Mesothelial cell of epicardium (in vitro differentiated cells): ENCODE measurements around the gene FXYD7. TPM values are rescaled to one million over a fixed set of nuclear protein-coding genes. Genes with fewer than 3 reads are reported as not detected.

Source experiments
- DNase-seq, 2 experiments: peaks; one replicate each; pipeline ENCODE4 v3.0.0; 2021; ENCODE audit warnings: low spot score in 2 of 2; ENCODE audit not compliant: unreplicated experiment in 2 of 2
- H3K27ac Mint-ChIP-seq: 2 replicates; pipeline ENCODE4 v1.8.0; 2021; ENCODE audit warnings: mixed read lengths
- H3K27me3 Mint-ChIP-seq: 2 replicates; pipeline ENCODE4 v1.8.0; 2021; ENCODE audit warnings: low read depth, mixed read lengths
- H3K36me3 Mint-ChIP-seq: 2 replicates; pipeline ENCODE4 v1.8.0; 2021; ENCODE audit warnings: mixed read lengths
- H3K4me1 Mint-ChIP-seq: 2 replicates; pipeline ENCODE4 v1.8.0; 2021; ENCODE audit warnings: mixed read lengths
- H3K4me3 Mint-ChIP-seq: 2 replicates; pipeline ENCODE4 v1.8.0; 2021; ENCODE audit warnings: mild to moderate bottlenecking, moderate library complexity, mixed read lengths
- H3K9me3 Mint-ChIP-seq: 2 replicates; pipeline ENCODE4 v1.8.0; 2021; ENCODE audit warnings: mixed read lengths
- total RNA-seq: library from RNA; stranded (reverse); gene quantifications from 3 replicates; pipeline ENCODE4 v1.2.1, GENCODE V29; 2021
- TF ChIP-seq, protein P1 (sequence below): fragments of 200-600 bp; sonication (generic); IDR thresholded peaks from one replicate; pipeline ENCODE4 v1.5.0; 2021; ENCODE audit warnings: antibody characterized with exemption; ENCODE audit not compliant: unreplicated experiment

The FXYD7 gene
- 0.41 to 1.3 TPM (median 0.69 TPM) in 3 replicates for total RNA-seq

- TF ChIP-seq, protein P1, sequence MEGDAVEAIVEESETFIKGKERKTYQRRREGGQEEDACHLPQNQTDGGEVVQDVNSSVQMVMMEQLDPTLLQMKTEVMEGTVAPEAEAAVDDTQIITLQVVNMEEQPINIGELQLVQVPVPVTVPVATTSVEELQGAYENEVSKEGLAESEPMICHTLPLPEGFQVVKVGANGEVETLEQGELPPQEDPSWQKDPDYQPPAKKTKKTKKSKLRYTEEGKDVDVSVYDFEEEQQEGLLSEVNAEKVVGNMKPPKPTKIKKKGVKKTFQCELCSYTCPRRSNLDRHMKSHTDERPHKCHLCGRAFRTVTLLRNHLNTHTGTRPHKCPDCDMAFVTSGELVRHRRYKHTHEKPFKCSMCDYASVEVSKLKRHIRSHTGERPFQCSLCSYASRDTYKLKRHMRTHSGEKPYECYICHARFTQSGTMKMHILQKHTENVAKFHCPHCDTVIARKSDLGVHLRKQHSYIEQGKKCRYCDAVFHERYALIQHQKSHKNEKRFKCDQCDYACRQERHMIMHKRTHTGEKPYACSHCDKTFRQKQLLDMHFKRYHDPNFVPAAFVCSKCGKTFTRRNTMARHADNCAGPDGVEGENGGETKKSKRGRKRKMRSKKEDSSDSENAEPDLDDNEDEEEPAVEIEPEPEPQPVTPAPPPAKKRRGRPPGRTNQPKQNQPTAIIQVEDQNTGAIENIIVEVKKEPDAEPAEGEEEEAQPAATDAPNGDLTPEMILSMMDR: peak; percentile 59
- Mint-ChIP-seq H3K27me3 (peaks cover 55% of the 10 kb centered on the region), H3K4me3 (peak within 1 kb of the TSS; percentile 44), H3K27ac (no peak within 1 kb of the TSS), H3K4me1 (peaks cover 44% of the 10 kb centered on the region), H3K9me3 (no peaks in the 10 kb centered on the region), H3K36me3 (no peaks in the 10 kb centered on the region)
- DNase-seq: no peak
These were observed at the start of gene FXYD7 for GRCh38 chr19:35143231-35143715. Gene FXYD7, plus strand, starts transcription at chr19:35143255. Its CDS starts 79 bp downstream, at chr19:35143334.

DNA sequence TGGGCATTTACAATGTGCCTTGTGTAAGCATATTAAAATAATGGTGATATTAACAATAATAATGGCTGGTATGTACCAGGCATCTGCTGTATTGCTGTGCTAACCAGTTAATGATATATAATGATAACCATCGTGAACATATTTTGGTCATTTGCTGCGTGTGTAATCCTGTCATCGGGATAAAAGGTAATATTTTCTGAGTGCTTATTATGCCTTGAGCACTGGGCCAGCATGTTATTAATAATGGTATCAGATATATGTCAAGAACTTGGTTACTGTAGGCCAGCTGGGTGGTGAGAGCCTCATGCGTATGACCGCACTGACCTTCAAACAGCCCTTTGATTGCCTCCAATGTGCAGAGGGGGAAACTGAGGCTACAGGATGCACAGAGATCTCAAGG is 49.6 kb upstream of the FXYD7 start:
- DNase-seq: no peak
- Mint-ChIP-seq H3K9me3 (no peaks in the 10 kb centered on the region), H3K4me3 (no peak overlapping the region), H3K4me1 (peaks cover 13% of the 10 kb centered on the region), H3K36me3 (no peaks in the 10 kb centered on the region), H3K27ac (no peak overlapping the region), H3K27me3 (no peaks in the 10 kb centered on the region)
- TF ChIP-seq, protein P1: no peak

- no peak overlapping the region for H3K27ac Mint-ChIP-seq
- no peaks in the 10 kb centered on the region for H3K9me3 Mint-ChIP-seq
- no peak for DNase-seq
- TF ChIP-seq, protein P1: no peak
- H3K4me3 Mint-ChIP-seq: no peak overlapping the region
- no peaks in the 10 kb centered on the region for H3K36me3 Mint-ChIP-seq
- H3K4me1 Mint-ChIP-seq: peaks cover 13% of the 10 kb centered on the region
- H3K27me3 Mint-ChIP-seq: no peaks in the 10 kb centered on the region
These were observed 49.0 kb upstream of the FXYD7 start for GRCh38 chr19:35093941-35094647.

DNA sequence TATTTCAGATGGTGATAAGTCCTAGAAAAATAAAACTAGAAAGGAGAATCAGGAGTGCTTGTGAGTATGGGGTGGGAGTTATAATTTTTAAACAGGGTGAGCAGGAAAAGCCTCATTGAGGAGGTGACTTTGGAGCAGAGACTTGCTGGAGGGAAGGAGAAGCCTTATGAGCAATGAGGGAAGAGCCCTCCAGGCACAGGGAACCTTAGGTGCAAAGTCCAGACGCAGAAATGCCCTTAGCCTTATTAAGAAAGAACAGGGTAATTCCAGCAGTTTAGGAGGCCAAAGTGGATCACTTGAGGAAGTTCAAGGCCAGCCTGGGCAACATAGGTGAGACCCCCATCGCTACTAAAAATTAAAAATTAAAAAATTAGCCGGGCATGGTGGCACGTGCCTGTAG is 48.4 kb upstream of the FXYD7 start:
- H3K4me3 Mint-ChIP-seq: no peak overlapping the region
- TF ChIP-seq, protein P1: no peak
- H3K9me3 Mint-ChIP-seq: no peaks in the 10 kb centered on the region
- no peaks in the 10 kb centered on the region for H3K36me3 Mint-ChIP-seq
- H3K27ac Mint-ChIP-seq: no peak overlapping the region
- DNase-seq: no peak
- H3K4me1 Mint-ChIP-seq: peaks cover 13% of the 10 kb centered on the region
- H3K27me3 Mint-ChIP-seq: no peaks in the 10 kb centered on the region

GRCh38 chr19:35095667-35096368 is 47.2 kb upstream of the FXYD7 start:
- peaks cover 11% of the 10 kb centered on the region for H3K4me1 Mint-ChIP-seq
- no peak for DNase-seq
- H3K27me3 Mint-ChIP-seq: no peaks in the 10 kb centered on the region
- peak overlapping the region; percentile 53 for H3K27ac Mint-ChIP-seq
- H3K36me3 Mint-ChIP-seq: no peaks in the 10 kb centered on the region
- TF ChIP-seq, protein P1: no peak
- H3K4me3 Mint-ChIP-seq: no peak overlapping the region
- no peaks in the 10 kb centered on the region for H3K9me3 Mint-ChIP-seq
